ENCODE results near the gene BBS10. TPM values are rescaled to one million over a fixed set of nuclear protein-coding genes. Genes with fewer than 3 reads are reported as not detected.

BBS10 gene
- total RNA-seq, 1 experiment from 2014 or later: 6.0 TPM

GRCh38 chr12:76317976-76318375 lies 30.2 kb downstream of the BBS10 start:
- H3K27me3 ChIP-seq (replicated peaks; ENCODE audit: control insufficient read depth, insufficient read depth, low read length): no peaks in the 10 kb centered on the region
- H3K36me3 Mint-ChIP-seq (ENCODE audit: insufficient read depth, unreplicated experiment): peaks cover 4% of the 10 kb centered on the region
- H3K4me1 ChIP-seq: peaks cover 6% of the 10 kb centered on the region; the same call in 1 of the 2 replicates
- BruUV-seq (replicated peaks): no TSS peak
- no peaks in the 10 kb centered on the region for H3K36me3 ChIP-seq (ENCODE audit: control insufficient read depth, insufficient read depth, low read length)
- no peak for DNase-seq
- H3K4me3 ChIP-seq (ENCODE audit: low read depth, low read length): no peak overlapping the region
- no peak for TF ChIP-seq CTCF (IDR thresholded peaks at IDR 0.05; ENCODE audit: insufficient read depth in 1 of 2, low read depth in 1 of 2, low read length in 1 of 2, severe bottlenecking in 1 of 2, unreplicated experiment in 1 of 2)
- ChIA-PET POLR2A (no interaction called here), CTCF (no interaction called here)
- no peak overlapping the region for H3K4me3 Mint-ChIP-seq (ENCODE audit: unreplicated experiment)
- no peaks in the 10 kb centered on the region for H3K27me3 Mint-ChIP-seq (ENCODE audit: insufficient read depth, unreplicated experiment)
- intact Hi-C loops (cut with micrococcal nuclease; ENCODE audit: unreplicated experiment): no loop called here
- H3K9me3 ChIP-seq: no peaks in the 10 kb centered on the region
- H3K4me1 Mint-ChIP-seq (ENCODE audit: low read depth, unreplicated experiment): peaks cover 7% of the 10 kb centered on the region
- no peak overlapping the region for H3K27ac Mint-ChIP-seq (ENCODE audit: unreplicated experiment)
- H3K9me3 Mint-ChIP-seq (ENCODE audit: unreplicated experiment): peaks cover 9% of the 10 kb centered on the region

DNA sequence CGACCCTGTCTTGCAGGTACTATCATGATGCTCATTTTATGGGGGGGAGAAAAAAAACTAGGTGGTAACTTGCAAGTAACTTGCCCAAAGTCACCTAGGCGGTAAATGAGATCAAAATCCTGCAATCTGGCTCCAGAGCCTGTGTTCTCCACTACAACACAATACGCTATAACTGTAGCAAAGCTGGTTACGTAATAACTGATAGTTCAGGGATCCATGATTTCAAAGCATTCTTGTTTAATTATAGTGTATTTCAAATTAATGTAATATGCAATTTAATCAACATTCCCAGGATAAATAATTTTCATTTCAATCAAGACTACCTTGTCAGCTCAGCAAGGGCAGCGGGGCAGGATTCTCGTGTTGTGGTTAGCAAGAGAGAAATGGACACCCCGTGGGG lies 31.7 kb downstream of the BBS10 start:
- H3K4me3 Mint-ChIP-seq (ENCODE audit: unreplicated experiment): no peak overlapping the region
- peaks cover 9% of the 10 kb centered on the region for H3K9me3 Mint-ChIP-seq (ENCODE audit: unreplicated experiment)
- H3K27ac Mint-ChIP-seq (ENCODE audit: unreplicated experiment): no peak overlapping the region
- H3K36me3 Mint-ChIP-seq (ENCODE audit: insufficient read depth, unreplicated experiment): peaks cover 4% of the 10 kb centered on the region
- ChIA-PET CTCF (no interaction called here), POLR2A (no interaction called here)
- no peak for TF ChIP-seq CTCF (IDR thresholded peaks at IDR 0.05; ENCODE audit: insufficient read depth in 1 of 2, low read depth in 1 of 2, low read length in 1 of 2, severe bottlenecking in 1 of 2, unreplicated experiment in 1 of 2)
- no TSS peak for BruUV-seq (replicated peaks)
- H3K36me3 ChIP-seq (ENCODE audit: control insufficient read depth, insufficient read depth, low read length): no peaks in the 10 kb centered on the region
- H3K4me1 Mint-ChIP-seq (ENCODE audit: low read depth, unreplicated experiment): peaks cover 7% of the 10 kb centered on the region
- no peaks in the 10 kb centered on the region for H3K9me3 ChIP-seq
- H3K4me3 ChIP-seq (ENCODE audit: low read depth, low read length): no peak overlapping the region
- DNase-seq: no peak
- peaks cover 6% of the 10 kb centered on the region; the same call in 1 of the 2 replicates for H3K4me1 ChIP-seq
- intact Hi-C loops (cut with micrococcal nuclease; ENCODE audit: unreplicated experiment): no loop called here
- no peaks in the 10 kb centered on the region for H3K27me3 ChIP-seq (replicated peaks; ENCODE audit: control insufficient read depth, insufficient read depth, low read length)
- H3K27me3 Mint-ChIP-seq (ENCODE audit: insufficient read depth, unreplicated experiment): no peaks in the 10 kb centered on the region

- DNase-seq: no peak
- no peaks in the 10 kb centered on the region for H3K9me3 ChIP-seq
- Mint-ChIP-seq H3K4me3 (ENCODE audit: unreplicated experiment) (no peak overlapping the region), H3K27ac (ENCODE audit: unreplicated experiment) (no peak overlapping the region), H3K36me3 (ENCODE audit: insufficient read depth, unreplicated experiment) (no peaks in the 10 kb centered on the region), H3K27me3 (ENCODE audit: insufficient read depth, unreplicated experiment) (no peaks in the 10 kb centered on the region), H3K9me3 (ENCODE audit: unreplicated experiment) (no peaks in the 10 kb centered on the region), H3K4me1 (ENCODE audit: low read depth, unreplicated experiment) (no peaks in the 10 kb centered on the region)
- BruUV-seq (replicated peaks): no TSS peak
- no peaks in the 10 kb centered on the region for H3K27me3 ChIP-seq (replicated peaks; ENCODE audit: control insufficient read depth, insufficient read depth, low read length)
- POLR2A ChIA-PET: no interaction called here
- CTCF ChIA-PET: no interaction called here
- intact Hi-C loops (cut with micrococcal nuclease; ENCODE audit: unreplicated experiment): no loop called here
- H3K36me3 ChIP-seq (ENCODE audit: control insufficient read depth, insufficient read depth, low read length): no peaks in the 10 kb centered on the region
- no peaks in the 10 kb centered on the region for H3K4me1 ChIP-seq
- H3K4me3 ChIP-seq (ENCODE audit: low read depth, low read length): no peak overlapping the region
- TF ChIP-seq CTCF (IDR thresholded peaks at IDR 0.05; ENCODE audit: insufficient read depth in 1 of 2, low read depth in 1 of 2, low read length in 1 of 2, severe bottlenecking in 1 of 2, unreplicated experiment in 1 of 2): no peak
Observed at GRCh38 chr12:76313299-76313698, 34.9 kb downstream of the BBS10 start.

Measured in Caco-2 (cell line).